Activated CD4-positive, alpha-beta T cell treated with anti-CD3 and anti-CD28 coated beads, Interleukin-2, amount 50 U/mL, for 24 hours (primary cell): Measurements from ENCODE around the gene PHLDB1.
"Not testable (repeated sequence)": the region's sequence is repeated elsewhere in the genome, so short reads cannot be mapped to it uniquely, and the experiment has no call there.

ENCODE experiments used
- DNase-seq, 2 donors: peaks; one replicate each; pipeline ENCODE4 v3.0.0-alpha.2; 2020; ENCODE audit warnings: low read depth in 1 of 2, low spot score in 1 of 2

Gene PHLDB1

DNA sequence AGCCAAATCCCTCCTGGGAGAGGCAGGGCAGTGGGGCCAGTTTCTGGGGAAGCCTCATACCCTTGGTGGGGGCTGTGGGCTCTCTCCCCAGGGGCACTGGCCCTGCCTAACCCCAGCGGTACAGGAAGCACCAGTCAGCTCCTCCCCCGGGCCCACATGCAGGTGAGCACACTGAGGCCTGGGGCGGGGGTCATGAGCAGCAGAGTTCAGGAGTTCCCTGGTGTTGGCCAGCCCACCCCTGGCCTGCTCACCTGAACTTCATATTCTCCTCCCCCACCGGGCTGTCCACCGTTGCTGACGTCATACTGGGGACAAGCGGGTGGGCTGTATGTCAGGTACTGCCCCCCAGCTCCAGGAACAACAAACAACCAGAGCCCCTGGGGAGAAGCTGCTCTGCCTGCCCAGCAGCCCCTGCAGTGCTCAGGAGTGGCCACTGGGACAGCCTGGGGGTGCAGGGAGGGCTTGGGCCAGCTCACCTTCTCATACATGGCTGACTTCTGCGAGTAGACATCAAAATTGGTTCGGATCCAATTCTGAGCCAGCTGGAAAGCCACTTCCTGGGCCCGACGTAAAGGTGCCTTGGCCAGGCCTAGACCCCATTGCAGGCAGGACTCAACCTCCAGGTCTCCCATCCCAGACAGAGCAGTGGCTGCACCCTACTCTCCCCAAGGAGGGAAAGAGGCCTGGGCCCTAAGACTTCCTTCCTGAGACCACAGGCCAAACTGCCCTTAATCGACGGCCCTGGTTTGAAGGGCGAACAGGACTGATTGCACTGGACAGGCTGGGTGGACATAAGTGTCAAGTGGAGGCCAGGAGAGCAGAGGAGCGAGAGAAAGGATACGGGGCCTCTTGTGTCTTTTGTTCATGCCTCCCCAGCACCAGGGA, 51.3 kb downstream of the PHLDB1 start:
- no peak for DNase-seq

DNA sequence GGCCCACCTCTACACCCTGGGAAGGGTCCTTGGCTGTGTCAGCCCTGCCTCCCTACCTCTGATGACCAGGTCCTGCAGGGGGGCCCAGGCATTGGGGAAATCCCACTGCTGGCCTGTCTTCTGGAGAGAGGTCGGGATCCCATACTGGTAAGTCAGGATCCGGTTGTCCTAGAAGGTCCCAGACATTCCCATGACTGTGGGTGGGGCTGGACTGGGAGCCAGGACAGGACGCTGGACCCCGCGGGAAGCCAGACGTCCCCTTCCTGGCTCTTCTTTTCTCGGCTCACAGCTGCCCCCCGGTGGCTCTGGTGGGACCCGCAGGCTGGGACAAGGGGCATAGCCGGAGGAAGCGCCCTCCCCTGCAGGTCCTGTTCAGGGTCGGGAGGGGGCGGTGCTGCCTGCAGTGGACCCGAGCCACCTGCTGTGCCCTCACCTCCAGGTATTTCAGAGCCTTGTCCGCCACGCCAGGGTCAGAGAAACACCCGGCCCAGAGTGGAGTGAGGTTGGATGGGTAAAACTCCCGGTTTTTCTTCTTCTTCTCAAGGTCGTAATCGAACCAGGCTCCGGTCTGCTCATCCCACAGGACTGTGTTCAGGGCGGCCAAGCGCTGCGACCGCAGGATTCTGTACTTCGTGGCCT, 52.0 kb downstream of the PHLDB1 start:
- DNase-seq, result peak; percentile 79 to 83

DNA sequence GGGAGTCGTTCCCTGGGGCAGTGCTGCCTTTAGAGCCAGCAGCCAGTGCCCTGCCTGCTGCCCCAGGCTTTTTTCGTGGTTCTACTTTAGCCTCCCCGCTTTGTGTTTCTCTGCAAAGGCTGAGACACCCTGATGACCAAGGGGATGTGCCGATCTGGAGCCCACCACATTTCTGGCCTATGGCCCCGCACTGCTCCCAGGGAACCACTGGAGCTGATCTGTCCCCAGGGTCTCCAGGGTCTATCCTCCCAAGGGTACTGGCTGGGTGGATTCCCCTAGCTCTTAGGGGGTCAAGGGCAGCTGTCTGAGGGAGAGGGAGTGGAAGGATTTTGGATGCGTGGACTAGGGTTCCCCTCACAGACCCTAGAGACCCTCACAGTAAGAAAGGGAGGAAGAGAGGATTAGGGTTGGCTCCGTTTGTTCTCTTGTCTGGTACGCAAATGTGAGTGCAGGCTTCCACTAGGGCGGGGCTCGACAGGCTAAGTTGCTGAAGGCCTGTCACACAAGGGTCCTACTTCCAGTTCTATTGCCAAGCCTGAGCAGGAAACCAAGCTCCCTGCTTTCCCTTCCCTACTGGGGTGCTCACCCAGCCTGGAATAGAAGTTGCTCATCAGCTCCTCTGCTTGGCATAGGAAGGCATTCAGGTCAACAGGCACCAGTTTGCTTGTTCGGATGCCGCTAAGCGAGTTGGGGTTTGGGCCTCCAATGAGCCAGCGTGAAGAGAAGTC, 52.7 kb downstream of the PHLDB1 start:
- no peak for DNase-seq

DNA sequence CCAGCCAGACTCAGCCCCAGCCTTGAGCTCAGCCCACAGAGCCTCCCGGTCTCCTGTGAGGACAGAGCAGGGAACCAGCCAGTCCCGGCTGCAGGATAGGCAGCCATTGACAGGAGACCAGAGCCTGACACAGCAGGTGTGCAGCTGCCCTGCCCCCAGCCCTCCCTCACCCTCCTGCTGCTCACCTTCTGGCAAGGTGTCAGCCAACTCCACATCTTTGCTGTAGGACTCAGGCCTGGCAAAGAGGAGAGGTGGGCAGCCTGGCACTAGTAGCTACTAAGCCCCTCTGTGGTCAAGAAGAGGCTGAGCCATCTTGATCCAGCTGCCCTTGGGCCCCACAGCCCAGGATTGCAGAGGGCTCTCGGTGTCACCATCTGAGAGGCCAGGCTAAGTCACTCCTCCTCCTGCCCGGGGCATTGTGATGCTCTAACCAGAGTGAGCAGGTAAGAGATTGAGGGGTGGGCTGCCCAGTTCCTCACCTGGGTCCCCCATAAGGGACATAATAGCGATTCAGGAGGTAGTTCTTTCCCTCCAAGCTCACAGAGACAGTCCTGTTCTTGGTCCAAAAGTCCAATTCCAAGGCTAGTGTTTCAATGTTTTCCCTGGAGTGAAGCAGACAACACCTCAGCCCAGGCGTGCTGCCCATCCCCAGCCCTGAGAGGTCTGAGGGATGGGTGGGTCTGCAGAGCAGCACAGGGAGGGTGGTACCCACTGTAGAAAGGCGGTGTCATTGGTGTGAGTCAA, 53.4 kb downstream of the PHLDB1 start:
- DNase-seq, result no peak

DNA sequence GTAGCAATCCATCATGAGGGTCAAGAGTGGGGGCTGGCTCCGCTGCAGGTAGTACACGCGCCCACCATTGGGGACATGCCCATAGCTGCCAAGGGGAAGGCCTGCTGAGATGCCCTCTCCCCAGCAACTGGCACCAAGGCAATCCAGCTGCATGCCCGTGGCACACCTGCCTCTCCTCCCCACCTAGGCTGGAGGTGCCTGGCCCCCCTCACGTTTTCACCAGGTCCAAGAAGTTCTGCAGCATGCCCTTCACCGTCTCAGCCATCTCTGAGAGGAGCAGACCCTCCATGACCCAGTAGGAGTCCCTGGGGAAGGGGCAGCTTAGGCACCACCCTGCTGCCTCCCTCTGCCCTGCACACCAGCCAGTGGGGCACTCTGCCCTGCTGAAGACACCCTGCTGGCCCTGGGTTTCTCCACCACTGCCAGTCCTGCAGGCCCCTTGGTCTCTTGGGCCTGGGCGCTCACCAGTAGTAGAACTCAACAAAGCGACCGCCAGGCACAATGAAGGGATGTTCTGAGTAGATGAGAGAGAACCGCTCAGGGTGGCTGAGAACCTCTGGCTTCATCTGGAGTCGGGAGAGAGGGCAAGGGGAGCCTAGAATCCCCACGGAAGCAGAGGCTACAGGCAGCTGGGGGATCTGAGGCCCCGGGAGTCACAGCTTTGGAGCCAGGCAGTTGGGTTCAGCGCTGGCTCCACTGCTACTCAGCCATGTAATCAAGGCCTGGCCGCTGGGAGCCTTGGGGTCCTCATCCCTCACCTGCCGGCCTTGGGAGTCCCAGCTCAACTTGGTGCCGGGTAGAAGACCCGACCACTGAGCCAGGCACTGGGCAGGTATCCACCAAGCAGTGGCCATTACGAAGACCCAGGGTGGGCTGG, 54.2 kb downstream of the PHLDB1 start:
- no peak for DNase-seq

DNA sequence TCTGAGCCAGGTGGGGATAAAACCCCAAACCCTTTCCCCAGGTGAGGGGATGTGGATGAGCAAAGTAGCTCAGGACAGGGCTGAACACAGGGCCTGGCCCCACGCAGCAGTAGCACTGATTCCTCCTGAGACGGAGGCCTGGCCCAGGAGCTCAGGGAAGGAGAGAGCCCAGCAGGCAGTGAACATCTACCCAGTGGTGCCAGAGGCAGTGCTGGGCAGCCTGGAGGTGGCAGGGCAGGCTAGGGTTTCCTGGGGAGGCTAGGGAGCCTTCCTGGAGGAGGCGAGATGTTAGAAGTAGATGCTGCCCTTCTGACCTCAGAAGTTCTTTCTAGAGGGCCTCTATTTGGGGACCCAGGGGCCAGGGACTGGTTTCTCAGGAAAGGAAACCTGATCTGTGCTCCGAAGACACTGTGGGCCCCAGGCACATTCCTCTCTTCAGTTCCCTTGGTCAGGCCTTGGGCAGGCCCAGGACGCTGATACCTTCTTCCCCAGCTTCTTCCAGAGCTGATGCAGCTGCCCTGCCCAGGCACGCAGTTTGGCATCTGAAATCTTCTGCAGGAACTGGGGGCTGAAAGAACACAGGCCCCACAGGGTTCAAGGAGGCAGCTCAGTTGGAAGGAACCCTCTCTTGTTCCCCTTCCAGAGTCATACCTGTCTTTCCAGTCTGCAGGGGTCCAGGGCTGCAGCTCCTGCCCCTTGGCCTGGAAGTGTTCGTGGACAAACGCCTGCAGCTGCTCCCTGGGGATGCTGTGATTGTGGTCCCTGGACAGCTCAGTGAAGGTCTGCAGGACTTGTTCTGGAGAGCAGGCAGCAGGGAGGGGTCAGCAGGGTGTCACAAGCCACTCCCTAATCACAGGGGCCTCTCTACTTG, 55.2 kb downstream of the PHLDB1 start:
- no peak for DNase-seq

DNA sequence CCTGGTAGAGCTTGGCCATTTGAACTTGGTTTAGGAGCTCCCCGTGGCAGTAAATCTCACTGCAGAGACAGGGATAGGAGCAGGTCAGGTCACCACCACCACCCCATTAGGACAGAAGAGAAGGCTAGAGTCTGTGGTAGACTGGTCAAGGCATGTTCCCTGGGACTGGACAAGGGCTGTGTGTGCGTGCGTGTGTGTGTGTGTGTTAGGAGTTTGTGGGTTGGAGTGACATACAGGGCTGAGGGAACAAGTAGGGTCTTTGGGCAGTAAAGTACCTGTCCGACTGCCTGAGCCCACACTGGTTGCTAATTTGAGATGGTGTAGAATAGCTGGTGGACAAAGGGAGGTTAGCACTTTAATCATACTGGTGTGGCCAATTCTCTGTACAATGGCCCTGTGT, 56.0 kb downstream of the PHLDB1 start:
- no peak for DNase-seq

DNA sequence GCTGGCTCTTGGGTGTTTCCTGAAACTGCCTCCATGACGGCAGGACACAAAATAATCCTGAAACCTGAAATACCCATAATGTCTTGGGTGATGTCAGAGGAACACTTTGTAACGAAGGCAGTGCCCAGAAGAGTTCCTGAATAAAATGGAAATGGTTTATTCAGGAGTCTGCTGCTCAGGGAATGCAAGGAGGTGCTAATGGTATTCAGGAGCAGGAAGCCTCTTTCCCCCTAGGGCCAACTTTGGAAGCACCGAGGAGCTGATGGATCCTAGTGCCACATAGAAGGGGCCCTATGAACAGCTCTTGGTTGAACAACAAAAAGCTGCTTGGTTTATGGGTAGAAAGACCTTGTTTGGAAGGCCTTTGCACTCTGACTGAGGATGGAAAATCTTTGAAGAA, 56.5 kb downstream of the PHLDB1 start:
- no peak for DNase-seq

DNA sequence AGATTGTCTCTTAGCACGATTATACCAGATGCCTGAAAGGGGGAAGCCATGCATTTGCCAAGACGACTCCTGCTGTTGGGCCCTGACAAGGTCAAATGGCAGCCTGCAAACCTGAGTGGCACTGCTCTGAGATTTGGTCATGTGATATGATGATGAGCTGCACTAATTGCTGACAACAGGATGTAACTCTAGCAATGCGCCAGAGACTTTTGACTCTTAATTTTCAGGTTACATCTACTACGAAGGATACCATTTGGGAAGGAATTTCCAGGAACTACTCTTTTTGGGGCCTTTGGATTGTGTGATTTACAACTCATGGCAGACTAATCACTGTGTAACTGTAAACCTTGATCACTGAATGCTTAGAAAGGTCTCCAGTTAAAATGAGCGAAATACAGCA, 59.0 kb downstream of the PHLDB1 start:
- DNase-seq, result no peak

DNA sequence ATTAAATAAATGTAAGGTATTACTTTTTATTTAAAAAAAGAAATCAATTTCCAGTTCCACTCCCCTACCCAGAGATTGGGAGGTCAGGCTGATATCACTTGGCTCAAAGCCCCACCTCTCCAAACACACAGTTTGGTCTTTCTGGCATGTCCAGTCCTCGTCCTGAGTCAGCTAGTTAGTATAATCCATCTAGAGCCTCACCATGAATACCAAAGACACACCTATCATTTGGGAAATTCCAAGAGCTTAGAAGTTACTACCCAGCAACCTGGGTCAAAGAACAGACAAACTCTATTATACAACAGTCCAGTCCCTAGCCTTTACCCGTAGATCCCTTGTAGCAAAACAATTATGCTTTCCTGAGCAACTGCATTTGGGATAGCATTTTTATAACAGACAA, 62.6 kb downstream of the PHLDB1 start:
- no peak for DNase-seq

DNA sequence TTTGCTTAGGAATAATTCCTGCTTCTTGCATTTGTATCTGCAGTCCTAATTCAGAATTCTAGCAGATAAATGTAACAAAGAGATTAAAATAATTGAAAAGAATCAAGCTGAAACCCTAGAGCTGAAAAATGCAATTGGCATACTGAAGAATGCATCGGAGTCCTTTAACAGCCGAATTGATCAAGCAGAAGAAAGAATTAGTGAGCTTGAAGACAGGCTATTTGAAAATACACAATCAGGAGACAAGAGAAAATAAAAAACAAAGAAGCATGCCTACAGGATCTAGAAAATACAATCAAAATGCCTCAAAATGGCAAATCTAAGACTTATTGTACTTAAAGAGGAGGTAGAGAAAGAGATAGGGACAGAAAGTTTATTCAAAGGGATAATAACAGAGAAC, 63.8 kb downstream of the PHLDB1 start:
- DNase-seq, result no peak

DNA sequence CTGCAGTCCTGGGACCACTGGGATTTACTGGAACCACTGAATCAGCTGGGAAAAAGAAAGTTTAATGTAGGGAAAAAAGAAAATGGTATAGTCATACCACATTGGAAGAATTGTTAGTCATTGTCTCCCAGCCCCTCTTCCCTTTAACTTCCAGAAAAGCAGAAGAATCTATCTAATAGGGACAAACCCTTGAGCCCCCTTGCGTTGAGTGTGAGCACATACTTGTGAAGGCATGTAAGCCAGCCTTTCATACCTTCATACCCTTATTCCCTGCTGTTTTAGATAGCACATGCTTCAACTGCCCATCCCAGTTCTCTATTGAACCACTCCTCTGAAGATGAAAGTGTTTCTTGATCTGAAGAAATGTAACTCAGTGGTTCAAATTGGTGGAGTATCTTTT, 65.4 kb downstream of the PHLDB1 start:
- DNase-seq, result no peak

DNA sequence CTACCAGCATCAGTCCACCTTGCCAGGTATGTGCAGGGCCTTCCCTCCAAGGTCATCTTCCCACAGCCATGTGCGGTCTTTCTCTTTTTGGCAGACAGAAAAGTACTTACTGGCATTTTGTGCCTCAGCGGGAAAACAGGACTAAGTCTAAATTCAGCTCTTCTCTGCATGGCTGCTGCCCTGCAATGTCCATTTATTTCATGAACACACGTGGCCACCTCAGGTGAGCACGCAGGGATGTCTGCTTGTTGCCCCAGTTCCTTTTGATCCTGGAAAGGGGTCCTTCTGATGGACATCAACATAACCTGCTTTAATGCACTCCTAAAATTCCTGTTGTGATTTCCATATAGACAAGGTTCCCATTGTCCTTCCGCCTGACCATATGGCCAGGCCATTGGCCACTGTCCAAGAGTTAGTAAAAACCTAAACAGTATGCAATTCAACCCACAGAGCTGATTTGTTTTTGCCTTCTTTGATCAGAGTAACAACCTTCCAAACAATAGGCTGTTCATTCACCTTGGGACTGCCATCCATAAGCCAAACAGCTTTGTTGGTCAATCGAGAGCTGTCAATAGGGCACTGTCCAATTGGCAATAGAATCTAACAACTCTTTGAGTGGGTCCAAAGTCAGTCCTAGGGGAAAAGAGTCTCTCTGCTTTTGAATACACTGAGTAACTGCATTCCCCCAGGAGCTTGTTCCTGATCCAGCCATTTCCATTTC, 66.1 kb downstream of the PHLDB1 start:
- no peak for DNase-seq

DNA sequence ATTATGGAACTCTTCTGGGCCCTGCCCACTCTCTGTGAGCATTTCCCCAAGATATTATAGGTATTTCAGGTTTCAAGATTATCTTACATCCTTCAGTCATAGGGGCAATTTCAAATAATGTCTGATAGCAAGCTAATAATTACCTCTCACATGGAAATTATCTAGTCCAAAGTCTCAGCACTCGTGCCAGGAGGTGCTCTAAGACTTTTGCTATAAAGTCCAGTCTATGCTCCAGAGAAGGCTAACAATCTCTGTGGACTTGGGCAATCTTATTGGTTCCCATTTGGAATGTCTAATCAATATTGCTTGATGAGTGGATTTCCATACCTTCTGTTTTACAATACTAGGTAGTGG, 66.6 kb downstream of the PHLDB1 start:
- no peak for DNase-seq

DNA sequence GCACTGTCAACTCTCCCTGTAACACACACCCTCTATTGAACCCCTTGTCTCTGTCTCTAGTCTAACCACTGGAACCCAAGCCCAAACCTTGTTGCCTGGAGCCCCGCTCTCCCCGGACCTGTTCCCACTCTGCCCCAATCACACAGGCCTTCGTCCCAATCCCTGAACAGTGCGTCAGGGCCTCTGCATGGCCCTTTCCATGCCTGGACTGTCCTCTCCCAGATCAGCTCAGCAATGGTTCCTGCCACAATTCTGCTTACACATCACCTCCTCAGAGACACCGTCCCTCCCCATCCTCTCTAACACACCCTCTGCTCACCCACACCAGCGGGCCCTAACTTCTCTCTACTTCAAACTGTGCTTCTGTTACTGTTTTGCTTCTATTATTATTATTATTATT, 70.6 kb downstream of the PHLDB1 start:
- no peak for DNase-seq

DNA sequence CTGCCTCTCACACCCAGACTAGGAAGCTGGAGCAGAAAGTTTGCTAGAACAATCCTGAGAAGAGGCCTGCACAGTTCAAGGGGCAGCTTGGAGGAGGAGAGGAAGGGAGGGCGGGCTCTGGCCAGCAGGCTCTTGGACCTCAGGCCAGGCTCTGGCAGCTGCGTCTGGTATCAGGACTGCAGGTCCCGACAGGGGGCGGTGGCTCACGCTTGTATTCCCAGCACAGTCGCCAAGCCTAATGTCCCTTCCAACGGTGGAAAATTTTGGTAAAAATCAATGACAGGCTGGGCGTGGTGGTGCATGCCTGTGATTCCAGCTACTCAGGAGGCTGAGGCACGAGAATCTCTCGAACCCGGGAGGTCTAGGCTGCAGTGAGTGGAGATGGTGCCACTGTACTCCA, 71.5 kb downstream of the PHLDB1 start:
- not testable (repeated sequence) for DNase-seq

DNA sequence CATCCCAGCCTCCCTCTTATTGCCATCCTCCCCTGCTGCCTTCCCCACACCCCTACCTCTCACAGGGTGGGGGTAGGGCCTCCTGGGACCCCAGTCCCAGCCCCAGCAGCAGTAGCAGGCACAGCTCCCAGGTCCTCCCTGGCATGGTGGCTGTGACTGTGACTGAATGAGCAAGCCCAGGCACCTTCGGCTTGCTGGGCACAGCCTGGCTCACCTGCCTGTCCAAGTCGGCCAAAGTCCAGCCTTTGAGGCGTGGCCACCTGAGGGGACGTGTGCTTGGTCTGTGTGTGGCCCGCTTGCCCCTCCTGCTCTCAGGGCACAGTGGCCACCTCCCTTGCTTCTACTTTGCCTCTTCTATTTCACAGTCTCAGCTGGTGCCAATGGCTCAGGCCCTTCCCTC, 72.1 kb downstream of the PHLDB1 start, which contains the start of gene TREH:
Gene TREH (minus strand): TSS at position 168 of the 400 bp plus-strand sequence. CDS start 23 bp downstream, at position 145.
- no peak for DNase-seq

DNA sequence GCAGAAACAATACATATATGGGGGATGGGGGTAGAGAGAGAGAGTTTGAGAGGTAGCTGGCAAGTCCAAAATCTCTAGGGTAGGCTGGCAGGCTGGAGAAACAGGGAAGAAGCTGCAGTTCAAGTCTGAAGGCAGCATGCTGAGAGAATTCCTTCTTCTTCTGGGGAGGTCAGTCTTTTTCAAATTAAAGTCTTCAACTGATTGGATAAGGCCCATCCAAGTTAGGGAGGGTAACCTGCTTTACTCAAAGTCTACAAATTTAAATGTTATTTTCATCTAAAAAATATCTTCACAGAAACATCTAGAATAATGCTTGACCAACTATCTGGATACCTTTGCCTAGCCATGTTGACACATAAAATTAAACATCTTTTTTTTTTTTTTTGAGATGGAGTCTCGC, 75.0 kb downstream of the PHLDB1 start:
- no peak for DNase-seq

DNA sequence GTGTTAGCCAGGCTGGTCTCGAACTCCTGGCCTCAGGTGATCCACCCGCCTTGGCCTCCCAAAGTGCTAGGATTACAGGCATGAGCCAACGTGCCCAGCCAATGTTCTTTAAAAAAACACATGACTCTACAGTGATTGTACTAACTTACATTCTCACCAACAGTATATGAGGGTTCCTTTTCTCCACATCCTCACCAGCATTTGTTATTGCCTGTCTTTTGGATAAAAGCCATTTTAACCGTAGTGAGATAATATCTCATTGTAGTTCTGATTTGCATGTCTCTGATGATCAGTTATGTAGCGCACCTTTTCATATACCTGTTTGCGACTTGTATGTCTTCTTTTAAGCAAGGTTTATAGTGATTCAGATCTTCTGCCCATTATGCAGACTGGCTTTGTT, 75.5 kb downstream of the PHLDB1 start:
- DNase-seq, result not testable (repeated sequence)
